Mucosa of descending colon (tissue), 3 donors: ENCODE results near the gene DOCK2. TPM values are rescaled to one million over a fixed set of nuclear protein-coding genes. Genes with fewer than 3 reads are reported as not detected.

Experiments
- ATAC-seq: fragments of 200-7000 bp; cut with Tn5 transposase; one replicate; pipeline ENCODE4 v1.9.1; 2020; ENCODE audit warnings: mild to moderate bottlenecking, moderate library complexity
- DNase-seq, 3 donors: peaks; one replicate each; pipeline ENCODE4 v3.0.0-alpha.2; 2020
- H3K36me3 ChIP-seq: fragments of 200-600 bp; one replicate; pipeline ENCODE4 v1.8.0; 2021; ENCODE audit warnings: low read depth, mild to moderate bottlenecking
- H3K4me1 ChIP-seq: fragments of 200-600 bp; one replicate; pipeline ENCODE4 v1.8.0; 2021; ENCODE audit warnings: low read depth, mild to moderate bottlenecking
- H3K4me3 ChIP-seq: fragments of 200-600 bp; one replicate; pipeline ENCODE4 v1.8.0; 2021; ENCODE audit warnings: mild to moderate bottlenecking
- H3K9me3 ChIP-seq: fragments of 200-600 bp; one replicate; pipeline ENCODE4 v1.8.0; 2021; ENCODE audit warnings: mild to moderate bottlenecking
- intact Hi-C, 2 donors: fragments of 100-400 bp; cut with DNase I in 1 of 2; cut with micrococcal nuclease in 1 of 2; formaldehyde crosslinking; loops; one replicate each; pipeline versions ENCODE4 v1.11.0 to v1.11.1; 2022; cut with DNase I, micrococcal nuclease
- total RNA-seq, 3 donors: library from RNA; stranded (reverse); fragmentation: NEBNext Ultra II Directional in 2 of 3; extraction: Animal tissue kit (Norgen Biotek cat#: 25700) in 2 of 3; gene quantifications; one replicate each; pipeline versions ENCODE4 v1.2.1 to v1.2.4, GENCODE V29; 2021 to 2023
- TF ChIP-seq, protein P1 (sequence below): fragments of 200-600 bp; IDR thresholded peaks from one replicate; pipeline ENCODE4 v1.8.0; 2022; ENCODE audit warnings: antibody characterized with exemption, mild to moderate bottlenecking
- donor health status: DM: no; HTN: no; CAD: no; lungs with moderate emphysema.
- donor health status: DM: no; HTN: no; CAD: no.
- donor health status: DM: no; HTN: yes; CAD: no.

The DOCK2 gene
- total RNA-seq, 3 donors from 2014 or later = 7.2 to 20.1 (median 18.1) TPM

DNA sequence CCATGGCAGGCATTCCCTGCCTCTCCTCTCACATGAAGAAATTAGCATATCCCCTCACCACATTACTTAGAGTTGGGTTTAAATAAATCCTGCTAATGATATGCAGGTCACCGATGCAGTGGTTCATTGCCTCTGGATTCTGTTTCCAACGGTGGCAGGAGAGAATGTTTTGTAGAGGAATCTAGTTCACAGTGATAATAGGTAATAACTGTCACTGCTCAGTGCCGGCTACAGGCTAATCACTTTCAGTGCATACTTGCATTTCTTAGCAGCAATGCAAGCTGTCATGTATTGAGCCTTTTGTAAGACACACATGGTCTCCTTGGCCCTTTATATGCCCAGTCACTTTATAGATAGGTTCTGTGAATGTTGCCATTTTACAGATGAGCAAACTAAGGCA is 402.8 kb downstream of the DOCK2 start:
- H3K4me3 ChIP-seq = no peak overlapping the region
- intact Hi-C loops = no loop called here
- no peak for DNase-seq
- no peaks in the 10 kb centered on the region for H3K4me1 ChIP-seq
- no peaks in the 10 kb centered on the region for H3K36me3 ChIP-seq
- no peak for ATAC-seq
- no peaks in the 10 kb centered on the region for H3K9me3 ChIP-seq
- TF ChIP-seq, protein P1, sequence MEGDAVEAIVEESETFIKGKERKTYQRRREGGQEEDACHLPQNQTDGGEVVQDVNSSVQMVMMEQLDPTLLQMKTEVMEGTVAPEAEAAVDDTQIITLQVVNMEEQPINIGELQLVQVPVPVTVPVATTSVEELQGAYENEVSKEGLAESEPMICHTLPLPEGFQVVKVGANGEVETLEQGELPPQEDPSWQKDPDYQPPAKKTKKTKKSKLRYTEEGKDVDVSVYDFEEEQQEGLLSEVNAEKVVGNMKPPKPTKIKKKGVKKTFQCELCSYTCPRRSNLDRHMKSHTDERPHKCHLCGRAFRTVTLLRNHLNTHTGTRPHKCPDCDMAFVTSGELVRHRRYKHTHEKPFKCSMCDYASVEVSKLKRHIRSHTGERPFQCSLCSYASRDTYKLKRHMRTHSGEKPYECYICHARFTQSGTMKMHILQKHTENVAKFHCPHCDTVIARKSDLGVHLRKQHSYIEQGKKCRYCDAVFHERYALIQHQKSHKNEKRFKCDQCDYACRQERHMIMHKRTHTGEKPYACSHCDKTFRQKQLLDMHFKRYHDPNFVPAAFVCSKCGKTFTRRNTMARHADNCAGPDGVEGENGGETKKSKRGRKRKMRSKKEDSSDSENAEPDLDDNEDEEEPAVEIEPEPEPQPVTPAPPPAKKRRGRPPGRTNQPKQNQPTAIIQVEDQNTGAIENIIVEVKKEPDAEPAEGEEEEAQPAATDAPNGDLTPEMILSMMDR = no peak

DNA sequence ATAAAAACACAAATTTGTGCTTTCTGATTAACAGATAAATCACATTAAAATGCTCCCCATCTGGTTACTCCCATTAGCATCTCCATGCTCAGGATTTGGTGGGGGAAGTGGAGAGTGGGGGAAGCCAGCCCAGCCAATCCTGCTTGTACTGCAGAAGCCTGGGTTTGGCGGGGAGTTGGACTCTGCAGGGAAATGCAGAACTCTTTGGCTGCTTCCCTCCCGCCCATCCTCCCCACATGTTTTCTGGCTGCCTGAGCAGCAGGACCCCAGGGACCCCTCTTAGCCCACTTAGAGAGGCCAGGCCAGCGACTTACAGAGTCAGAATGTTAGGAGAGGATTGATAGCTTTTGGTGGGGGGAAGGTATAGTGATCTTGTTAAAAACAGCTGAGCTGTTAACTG is 409.2 kb downstream of the DOCK2 start:
- TF ChIP-seq, protein P1 = no peak
- intact Hi-C loops = no loop called here
- Histone ChIP-seq H3K4me3 (no peak overlapping the region), H3K36me3 (no peaks in the 10 kb centered on the region), H3K9me3 (no peaks in the 10 kb centered on the region), H3K4me1 (no peaks in the 10 kb centered on the region)
- no peak for DNase-seq
- no peak for ATAC-seq

DNA sequence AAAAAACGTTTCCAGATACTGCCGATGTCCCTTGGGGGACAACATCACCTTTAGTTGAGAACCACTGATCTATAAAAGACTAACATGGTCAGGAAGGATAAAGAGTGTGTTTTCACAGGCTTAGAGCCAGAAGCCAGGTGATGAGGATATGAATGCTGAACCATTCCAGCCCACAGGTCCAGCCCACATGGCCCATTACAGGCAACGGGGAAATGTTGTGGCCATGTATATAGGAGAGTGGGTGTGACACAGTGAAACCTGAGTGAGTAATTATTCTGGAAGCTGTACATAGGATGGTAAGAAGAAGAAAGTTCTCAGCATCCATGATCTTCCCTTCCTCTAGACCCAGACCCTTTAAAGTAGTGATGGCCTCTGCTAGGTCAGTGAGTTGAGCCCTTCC is 412.6 kb downstream of the DOCK2 start:
- no peaks in the 10 kb centered on the region for H3K4me1 ChIP-seq

DNA sequence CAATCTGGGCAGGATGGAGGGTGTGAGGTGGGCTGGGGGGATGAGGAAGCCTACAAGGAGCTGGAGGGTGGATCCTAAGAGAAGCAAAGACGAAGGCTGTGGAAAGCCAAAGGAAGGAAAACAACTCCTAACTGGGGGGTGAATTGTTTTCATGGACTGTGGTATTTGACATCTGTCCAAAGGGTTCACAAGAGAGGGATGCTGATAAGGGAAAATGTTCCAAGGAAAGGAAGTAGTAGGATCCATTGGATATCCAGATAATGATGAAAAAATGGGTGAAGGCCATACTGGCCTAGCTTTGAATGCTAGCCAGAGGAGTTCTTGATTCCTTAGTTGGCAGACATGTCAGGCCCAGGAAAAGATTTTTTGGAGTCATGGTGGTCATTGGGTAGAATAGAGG is 416.8 kb downstream of the DOCK2 start:
- intact Hi-C loops = no loop called here
- TF ChIP-seq, protein P1 = no peak
- no peaks in the 10 kb centered on the region for H3K36me3 ChIP-seq
- H3K9me3 ChIP-seq = no peaks in the 10 kb centered on the region
- DNase-seq (no peak), ATAC-seq (no peak)
- H3K4me1 ChIP-seq = no peaks in the 10 kb centered on the region
- H3K4me3 ChIP-seq = no peak overlapping the region

More for the DNA sequence above, 412.6 kb downstream of the DOCK2 start:
- no peak for DNase-seq
- intact Hi-C loops = no loop called here
- no peak for ATAC-seq
- no peaks in the 10 kb centered on the region for H3K9me3 ChIP-seq
- TF ChIP-seq, protein P1 = no peak
- H3K4me3 ChIP-seq = no peak overlapping the region
- H3K36me3 ChIP-seq = no peaks in the 10 kb centered on the region

DNA sequence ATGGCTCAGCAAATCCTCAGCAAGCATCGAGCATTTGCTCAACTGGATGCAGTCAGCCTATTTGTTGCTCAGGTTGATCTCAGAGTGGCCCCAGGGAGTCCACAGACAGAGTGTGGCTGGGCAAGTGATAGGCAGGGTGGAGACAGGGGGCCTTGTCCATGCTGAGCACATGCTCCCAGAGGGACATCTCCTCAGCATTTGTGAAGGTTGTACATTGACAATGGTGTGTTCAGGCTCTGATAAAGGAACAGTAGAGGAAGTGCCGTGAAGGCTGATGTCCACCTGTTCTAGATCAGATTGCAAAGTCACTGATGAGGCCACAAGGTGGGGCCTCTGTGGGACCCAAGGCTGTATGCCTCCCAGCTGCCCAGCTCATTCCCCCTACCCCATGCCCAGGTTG is 418.5 kb downstream of the DOCK2 start:
- DNase-seq (no peak), ATAC-seq (no peak)
- Histone ChIP-seq H3K36me3 (no peaks in the 10 kb centered on the region), H3K4me1 (no peaks in the 10 kb centered on the region), H3K9me3 (no peaks in the 10 kb centered on the region), H3K4me3 (no peak overlapping the region)
- intact Hi-C loops = no loop called here
- TF ChIP-seq, protein P1 = no peak
